Endothelial cell of hepatic sinusoid (primary cell): Measurements from ENCODE around the gene EYS.

Experiments used
- in situ Hi-C: cut with HindIII; loops from 2 replicates; pipeline ENCODE4 v1.10.0; 2017; ENCODE audit warnings: low sequenced_read_pairs

EYS gene

GRCh38 chr6:64104051-64104450 lies 1603.0 kb downstream of the EYS start:
- in situ Hi-C loops = loop anchor here (5.0 kb wide), 1 partner anchor 98 kb away; no protein-coding TSS in a partner anchor

GRCh38 chr6:64103480-64103879 lies 1603.5 kb downstream of the EYS start:
- in situ Hi-C loops = loop anchor here (5.0 kb wide), 1 partner anchor 99 kb away; no protein-coding TSS in a partner anchor

- in situ Hi-C loops = loop anchor here (5.0 kb wide), 1 partner anchor 101 kb away; no protein-coding TSS in a partner anchor
Observed at GRCh38 chr6:64100702-64101303, 1606.2 kb downstream of the EYS start.

- in situ Hi-C loops = no loop called here
Observed at GRCh38 chr6:64090352-64090751, 1616.7 kb downstream of the EYS start.

GRCh38 chr6:64085126-64085525 lies 1621.9 kb downstream of the EYS start:
- in situ Hi-C loops = no loop called here

- in situ Hi-C loops = no loop called here
Observed at GRCh38 chr6:64084185-64084663, 1622.8 kb downstream of the EYS start.

- in situ Hi-C loops = no loop called here
Observed at GRCh38 chr6:64083261-64083660, 1623.8 kb downstream of the EYS start.

- in situ Hi-C loops = no loop called here
Observed at GRCh38 chr6:64081453-64081852, 1625.6 kb downstream of the EYS start.

- in situ Hi-C loops = no loop called here
Observed at GRCh38 chr6:64074981-64075380, 1632.0 kb downstream of the EYS start.

GRCh38 chr6:64072686-64073085 lies 1634.3 kb downstream of the EYS start:
- in situ Hi-C loops = no loop called here

GRCh38 chr6:64064919-64065318 lies 1642.1 kb downstream of the EYS start:
- in situ Hi-C loops = no loop called here

- in situ Hi-C loops = no loop called here
Observed at GRCh38 chr6:64062960-64063683, 1643.9 kb downstream of the EYS start.

GRCh38 chr6:64054861-64055260 lies 1652.2 kb downstream of the EYS start:
- in situ Hi-C loops = loop anchor here (5.0 kb wide), 1 partner anchor 88 kb away; no protein-coding TSS in a partner anchor

- in situ Hi-C loops = loop anchor here (5.0 kb wide), 1 partner anchor 83 kb away; no protein-coding TSS in a partner anchor
Observed at GRCh38 chr6:64050590-64050989, 1656.4 kb downstream of the EYS start.

- in situ Hi-C loops = loop anchor here (5.0 kb wide), 1 partner anchor 82 kb away; no protein-coding TSS in a partner anchor
Observed at GRCh38 chr6:64049736-64050135, 1657.3 kb downstream of the EYS start.

- in situ Hi-C loops = no loop called here
Observed at GRCh38 chr6:64046746-64047208, 1660.2 kb downstream of the EYS start.

GRCh38 chr6:64041373-64041772 lies 1665.7 kb downstream of the EYS start:
- in situ Hi-C loops = no loop called here

GRCh38 chr6:64040113-64040512 lies 1666.9 kb downstream of the EYS start:
- in situ Hi-C loops = no loop called here

- in situ Hi-C loops = no loop called here
Observed at GRCh38 chr6:64037427-64037826, 1669.6 kb downstream of the EYS start.

- in situ Hi-C loops = no loop called here
Observed at GRCh38 chr6:64034910-64035655, 1671.9 kb downstream of the EYS start.

- in situ Hi-C loops = no loop called here
Observed at GRCh38 chr6:64034291-64034690, 1672.7 kb downstream of the EYS start.
